HG03159 (cell line): Measurements from ENCODE around the gene ECE2.
"Not testable (repeated sequence)": the region's sequence is repeated elsewhere in the genome, so short reads cannot be mapped to it uniquely, and the experiment has no call there.

ENCODE experiments used
- ATAC-seq: cut with Tn5 transposase; IDR thresholded peaks from one replicate; pipeline ENCODE4 v1.9.1; 2021; ENCODE audit warnings: mild to moderate bottlenecking, moderate library complexity; ENCODE audit not compliant: unreplicated experiment

Gene ECE2

DNA sequence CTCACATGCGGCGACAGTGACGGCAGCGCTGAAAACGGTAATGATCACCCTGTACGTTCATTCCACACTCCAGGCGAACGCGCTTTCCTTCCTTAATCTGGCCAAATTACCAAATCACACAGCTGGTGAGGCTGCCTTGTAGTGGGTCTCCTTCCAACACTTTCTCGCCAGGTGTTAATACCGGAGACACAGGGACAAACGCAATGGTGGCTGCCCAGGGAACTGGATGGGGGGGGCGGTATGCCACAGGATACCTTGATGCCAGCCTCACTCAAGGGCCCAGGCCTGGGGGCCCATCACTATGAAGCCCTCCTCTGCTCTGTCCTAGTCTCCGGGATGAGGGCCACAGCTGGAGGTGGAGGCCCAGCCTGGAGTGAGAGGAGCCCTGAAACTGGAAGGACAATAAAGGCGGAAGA is 13.1 kb upstream of the ECE2 start:
- ATAC-seq: no peak

DNA sequence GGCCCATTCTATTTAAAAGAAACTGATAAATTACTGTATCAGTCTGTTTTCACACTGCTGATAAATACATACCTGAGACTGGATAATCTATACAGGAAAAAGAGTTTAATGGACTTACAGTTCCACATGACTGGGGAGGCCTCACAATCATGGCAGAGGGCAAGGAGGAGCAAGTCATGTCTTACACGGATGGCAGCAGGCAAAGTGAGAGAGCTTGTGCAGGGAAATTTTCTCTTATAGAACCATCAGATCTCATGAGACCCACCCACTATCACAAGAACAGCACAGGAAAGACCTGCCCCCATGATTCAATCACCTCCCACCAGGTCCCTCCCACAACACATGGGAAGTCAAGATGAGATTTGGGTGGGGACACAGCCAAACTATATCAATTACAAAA is 8.6 kb upstream of the ECE2 start:
- ATAC-seq: not testable (repeated sequence)

DNA sequence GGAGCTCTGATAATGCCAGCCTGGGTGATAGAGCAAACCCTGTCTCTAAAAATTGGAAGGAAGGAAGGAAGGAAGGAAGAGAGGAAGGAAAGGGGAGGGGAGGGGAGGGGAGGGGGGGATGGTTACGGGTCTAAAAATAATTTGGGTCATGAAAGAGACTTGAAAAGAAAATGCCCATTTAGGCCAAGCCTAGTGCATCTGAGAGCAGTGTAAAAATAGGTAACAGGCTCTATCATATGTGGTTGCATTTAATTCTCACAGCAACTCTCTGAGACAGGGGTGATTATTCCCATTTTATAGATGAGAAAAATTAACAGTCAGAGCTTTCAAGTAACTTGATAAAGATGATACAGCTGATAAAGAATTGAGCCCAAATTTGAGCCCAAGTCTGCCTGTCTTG is 3.6 kb upstream of the ECE2 start:
- ATAC-seq: no peak

GRCh38 chr3:184275381-184275701 is 481 bp upstream of the ECE2 start:
- no peak for ATAC-seq

- no peak for ATAC-seq
These were observed 1.5 kb downstream of the ECE2 start for GRCh38 chr3:184277366-184277765.

GRCh38 chr3:184282941-184283340 is 7.1 kb downstream of the ECE2 start:
- ATAC-seq: no peak

DNA sequence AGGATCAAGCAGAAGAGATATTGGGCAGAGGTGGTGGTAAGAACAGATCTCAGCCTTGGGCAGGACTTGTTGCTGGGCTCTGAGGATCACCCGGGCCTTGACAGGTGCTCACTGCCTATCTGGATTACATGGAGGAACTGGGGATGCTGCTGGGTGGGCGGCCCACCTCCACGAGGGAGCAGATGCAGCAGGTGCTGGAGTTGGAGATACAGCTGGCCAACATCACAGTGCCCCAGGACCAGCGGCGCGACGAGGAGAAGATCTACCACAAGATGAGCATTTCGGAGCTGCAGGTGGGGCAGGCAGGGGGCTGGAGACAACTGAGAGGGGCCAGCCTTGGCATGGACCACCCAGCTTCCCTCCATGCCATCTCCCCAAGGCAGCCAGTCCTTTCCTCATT is 7.9 kb downstream of the ECE2 start:
- no peak for ATAC-seq

GRCh38 chr3:184284696-184285095 is 8.9 kb downstream of the ECE2 start:
- ATAC-seq: no peak

GRCh38 chr3:184289426-184289938 is 13.7 kb downstream of the ECE2 start:
- ATAC-seq: no peak

DNA sequence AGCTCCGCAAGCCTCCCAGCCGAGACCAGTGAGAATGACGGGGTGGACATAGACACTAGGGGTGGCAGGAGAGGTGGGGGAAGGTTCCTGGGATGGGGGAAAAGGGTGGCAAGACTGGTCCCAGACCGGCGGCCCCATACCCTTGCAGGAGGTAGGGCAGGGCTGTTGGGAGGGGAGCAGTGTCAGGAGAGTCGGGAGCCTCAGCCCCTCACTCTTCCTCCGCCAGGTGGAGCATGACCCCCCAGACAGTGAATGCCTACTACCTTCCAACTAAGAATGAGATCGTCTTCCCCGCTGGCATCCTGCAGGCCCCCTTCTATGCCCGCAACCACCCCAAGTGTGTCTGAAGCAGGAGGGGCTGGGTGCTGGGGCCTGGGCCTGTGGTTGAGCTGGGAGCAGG is 14.5 kb downstream of the ECE2 start:
- no peak for ATAC-seq

GRCh38 chr3:184291044-184291737 is 15.4 kb downstream of the ECE2 start:
- no peak for ATAC-seq

GRCh38 chr3:184291738-184292445 is 16.1 kb downstream of the ECE2 start:
- no peak for ATAC-seq

DNA sequence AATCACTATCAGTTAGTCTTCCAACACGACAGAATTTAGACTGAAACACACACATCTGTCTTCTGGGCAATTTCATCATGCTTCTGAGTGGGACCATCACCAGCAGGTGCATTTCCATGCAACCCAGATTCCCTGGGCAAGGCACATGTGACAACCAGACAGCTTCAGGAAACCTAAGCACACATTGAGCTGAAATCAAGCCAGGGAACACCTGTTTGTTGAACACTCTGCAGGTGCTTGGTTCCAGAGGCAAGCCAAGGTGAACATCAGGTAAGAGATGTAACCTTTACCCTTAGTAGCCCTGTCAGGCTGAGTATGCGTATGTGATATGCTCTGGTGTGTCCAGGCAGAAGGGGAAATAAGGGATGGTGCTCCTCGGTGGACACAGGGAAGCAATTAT is 19.9 kb downstream of the ECE2 start:
- ATAC-seq: no peak

- ATAC-seq: no peak
These were observed 20.8 kb downstream of the ECE2 start for GRCh38 chr3:184296616-184297015.

GRCh38 chr3:184298759-184299487 is 23.1 kb downstream of the ECE2 start, which contains the start of gene PSMD2:
Gene PSMD2, plus strand, starts transcription at chr3:184299241. Its CDS starts 26 bp downstream, at chr3:184299267.
- ATAC-seq: peak; percentile 89

GRCh38 chr3:184299488-184300377 is 23.9 kb downstream of the ECE2 start:
- ATAC-seq: no peak

DNA sequence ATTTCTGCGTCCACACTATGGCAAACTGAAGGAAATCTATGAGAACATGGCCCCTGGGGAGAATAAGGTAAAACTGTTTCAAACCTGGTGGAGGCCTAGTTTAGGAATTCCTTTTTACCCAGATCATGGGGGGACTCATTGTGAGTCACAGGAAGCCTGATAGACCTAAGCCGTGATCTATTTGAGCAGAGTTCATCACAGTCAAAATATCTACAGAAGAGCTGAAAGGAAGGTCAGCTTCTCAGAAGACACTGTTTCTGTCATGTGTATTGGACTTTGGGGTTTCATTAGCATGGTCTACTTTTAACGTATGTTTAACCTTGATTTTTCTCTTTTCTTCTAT is 24.5 kb downstream of the ECE2 start:
- no peak for ATAC-seq

DNA sequence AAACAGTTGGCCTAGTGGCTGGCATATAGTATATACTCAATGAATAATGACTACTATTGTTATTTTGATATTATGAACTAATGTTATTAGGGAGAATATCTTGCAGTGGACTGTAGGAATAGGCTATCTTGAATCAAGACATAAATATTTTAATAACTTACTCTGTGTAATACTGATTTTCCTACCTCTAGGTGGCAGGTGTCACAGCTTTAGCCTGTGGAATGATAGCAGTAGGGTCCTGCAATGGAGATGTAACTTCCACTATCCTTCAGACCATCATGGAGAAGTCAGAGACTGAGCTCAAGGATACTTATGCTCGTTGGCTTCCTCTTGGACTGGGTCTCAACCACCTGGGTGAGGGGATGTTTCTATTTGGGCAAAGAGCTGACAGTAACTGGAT is 29.8 kb downstream of the ECE2 start:
- no peak for ATAC-seq

DNA sequence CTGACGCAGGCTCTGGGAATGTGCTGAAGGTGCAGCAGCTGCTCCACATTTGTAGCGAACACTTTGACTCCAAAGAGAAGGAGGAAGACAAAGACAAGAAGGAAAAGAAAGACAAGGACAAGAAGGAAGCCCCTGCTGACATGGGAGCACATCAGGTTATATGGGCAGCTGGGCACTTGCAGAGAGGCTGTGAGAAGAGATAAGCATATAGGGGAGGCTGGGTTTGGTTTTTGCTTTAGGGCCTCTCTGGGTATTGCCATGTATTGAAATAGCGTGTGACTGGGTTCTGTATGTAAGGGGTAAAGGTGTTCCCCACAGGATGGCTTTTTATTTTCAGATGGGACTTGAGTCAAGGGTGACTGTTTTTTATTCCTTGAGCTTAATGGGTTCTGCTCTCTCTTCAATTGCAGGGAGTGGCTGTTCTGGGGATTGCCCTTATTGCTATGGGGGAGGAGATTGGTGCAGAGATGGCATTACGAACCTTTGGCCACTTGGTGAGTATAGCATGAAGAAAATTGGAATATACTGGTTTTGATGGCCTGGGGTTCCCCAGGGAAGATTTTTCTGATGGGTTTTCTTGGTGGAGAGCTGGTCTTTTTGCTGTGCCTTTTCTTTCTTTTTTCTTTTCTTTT is 30.6 kb downstream of the ECE2 start:
- no peak for ATAC-seq

GRCh38 chr3:184307915-184308314 is 32.1 kb downstream of the ECE2 start:
- ATAC-seq: no peak
